ENCODE results near the gene NRXN3.

- TF ChIP-seq, protein P1, sequence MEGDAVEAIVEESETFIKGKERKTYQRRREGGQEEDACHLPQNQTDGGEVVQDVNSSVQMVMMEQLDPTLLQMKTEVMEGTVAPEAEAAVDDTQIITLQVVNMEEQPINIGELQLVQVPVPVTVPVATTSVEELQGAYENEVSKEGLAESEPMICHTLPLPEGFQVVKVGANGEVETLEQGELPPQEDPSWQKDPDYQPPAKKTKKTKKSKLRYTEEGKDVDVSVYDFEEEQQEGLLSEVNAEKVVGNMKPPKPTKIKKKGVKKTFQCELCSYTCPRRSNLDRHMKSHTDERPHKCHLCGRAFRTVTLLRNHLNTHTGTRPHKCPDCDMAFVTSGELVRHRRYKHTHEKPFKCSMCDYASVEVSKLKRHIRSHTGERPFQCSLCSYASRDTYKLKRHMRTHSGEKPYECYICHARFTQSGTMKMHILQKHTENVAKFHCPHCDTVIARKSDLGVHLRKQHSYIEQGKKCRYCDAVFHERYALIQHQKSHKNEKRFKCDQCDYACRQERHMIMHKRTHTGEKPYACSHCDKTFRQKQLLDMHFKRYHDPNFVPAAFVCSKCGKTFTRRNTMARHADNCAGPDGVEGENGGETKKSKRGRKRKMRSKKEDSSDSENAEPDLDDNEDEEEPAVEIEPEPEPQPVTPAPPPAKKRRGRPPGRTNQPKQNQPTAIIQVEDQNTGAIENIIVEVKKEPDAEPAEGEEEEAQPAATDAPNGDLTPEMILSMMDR (IDR thresholded peaks at IDR 0.05) = no peak
- no peak for TF ChIP-seq POLR2AphosphoS5 (IDR thresholded peaks at IDR 0.05)
Measured at GRCh38 chr14:79473651-79474050, 1303.5 kb downstream of the NRXN3 start.

All from stomach (tissue), 4 donors.